GM19395 (cell line): ENCODE results near the gene CKS1B.

Experiments
- ATAC-seq: cut with Tn5 transposase; IDR thresholded peaks from one replicate; pipeline ENCODE4 v1.9.1; 2021; ENCODE audit warnings: mild to moderate bottlenecking, moderate library complexity; ENCODE audit not compliant: unreplicated experiment

The CKS1B gene

GRCh38 chr1:155012776-155013602 is 38.5 kb downstream of the CKS1B start:
- ATAC-seq: no peak

DNA sequence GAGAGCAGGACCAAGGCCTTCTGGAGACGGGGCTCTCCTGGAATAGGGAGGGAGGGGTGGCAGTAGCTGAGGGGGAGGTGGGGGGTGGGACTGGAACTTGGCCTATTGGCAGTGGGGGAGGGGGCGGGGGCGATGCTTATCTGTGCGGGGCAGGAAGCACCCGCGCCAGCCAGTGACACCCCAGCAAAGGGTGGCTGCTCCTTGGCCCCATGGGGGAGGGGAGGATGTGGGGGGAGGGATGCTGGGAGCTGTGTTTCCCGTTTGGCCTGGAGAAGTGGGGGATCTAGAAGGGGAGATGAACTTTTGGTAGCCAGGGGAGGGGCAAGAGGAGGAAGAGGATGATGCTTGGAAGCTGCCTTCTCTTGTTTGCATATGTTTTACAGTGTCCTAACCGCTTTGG is 39.2 kb downstream of the CKS1B start:
- ATAC-seq: no peak

- ATAC-seq: no peak
Observed at GRCh38 chr1:155014709-155015508, 40.4 kb downstream of the CKS1B start.

DNA sequence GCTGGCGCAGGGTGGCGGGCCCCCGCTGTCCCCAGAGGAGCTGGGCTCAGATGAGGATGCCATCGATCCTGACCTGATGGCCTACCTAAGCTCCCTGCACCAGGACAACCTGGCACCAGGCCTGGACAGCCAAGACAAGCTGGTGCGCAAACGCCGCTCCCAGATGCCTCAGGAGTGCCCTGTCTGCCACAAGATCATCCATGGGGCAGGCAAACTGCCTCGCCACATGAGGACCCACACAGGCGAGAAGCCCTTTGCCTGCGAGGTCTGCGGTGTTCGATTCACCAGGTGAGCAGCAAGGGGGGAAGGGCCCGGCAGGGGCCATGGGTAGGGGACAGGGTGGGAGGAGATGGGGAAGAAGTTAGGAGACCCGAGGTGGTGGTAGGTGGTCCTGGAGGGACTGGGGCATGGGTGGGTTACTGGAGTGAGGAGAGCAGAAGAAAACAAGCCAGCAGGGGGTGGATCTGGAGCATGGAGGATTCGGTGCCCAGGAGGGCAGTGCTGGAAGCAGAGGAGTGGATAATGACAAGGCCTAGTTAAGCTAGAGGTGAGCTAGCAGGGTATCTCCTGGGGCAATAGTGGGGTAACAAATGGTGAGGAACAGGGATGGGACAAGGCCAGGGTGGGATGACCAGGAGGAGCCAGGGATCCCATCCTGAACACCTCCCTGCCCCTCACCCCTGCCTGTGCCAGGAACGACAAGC is 41.2 kb downstream of the CKS1B start:
- no peak for ATAC-seq

- ATAC-seq: no peak
Observed at GRCh38 chr1:155016231-155016831, 41.9 kb downstream of the CKS1B start.

- ATAC-seq: peak; percentile 76
Observed at GRCh38 chr1:155017041-155017945, 42.8 kb downstream of the CKS1B start.

DNA sequence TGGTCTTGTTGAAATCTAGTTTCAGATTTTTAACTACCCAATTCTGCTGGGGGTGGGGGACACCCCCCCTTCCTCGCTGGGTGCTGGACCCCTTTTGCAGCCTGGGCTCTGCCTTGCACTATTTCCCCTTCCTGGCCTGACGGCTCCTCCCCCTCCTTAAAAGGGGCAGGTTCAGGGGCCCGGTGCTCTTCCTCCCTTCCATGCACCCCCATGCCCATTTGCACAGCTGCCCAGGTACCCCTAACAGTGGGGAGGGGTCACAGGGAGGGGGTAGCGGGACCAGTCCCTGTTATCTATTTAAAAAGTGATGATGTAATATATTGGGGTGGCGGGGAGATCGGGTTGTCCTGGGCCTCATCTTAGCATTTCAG is 43.5 kb downstream of the CKS1B start:
- peak; percentile 18 for ATAC-seq

DNA sequence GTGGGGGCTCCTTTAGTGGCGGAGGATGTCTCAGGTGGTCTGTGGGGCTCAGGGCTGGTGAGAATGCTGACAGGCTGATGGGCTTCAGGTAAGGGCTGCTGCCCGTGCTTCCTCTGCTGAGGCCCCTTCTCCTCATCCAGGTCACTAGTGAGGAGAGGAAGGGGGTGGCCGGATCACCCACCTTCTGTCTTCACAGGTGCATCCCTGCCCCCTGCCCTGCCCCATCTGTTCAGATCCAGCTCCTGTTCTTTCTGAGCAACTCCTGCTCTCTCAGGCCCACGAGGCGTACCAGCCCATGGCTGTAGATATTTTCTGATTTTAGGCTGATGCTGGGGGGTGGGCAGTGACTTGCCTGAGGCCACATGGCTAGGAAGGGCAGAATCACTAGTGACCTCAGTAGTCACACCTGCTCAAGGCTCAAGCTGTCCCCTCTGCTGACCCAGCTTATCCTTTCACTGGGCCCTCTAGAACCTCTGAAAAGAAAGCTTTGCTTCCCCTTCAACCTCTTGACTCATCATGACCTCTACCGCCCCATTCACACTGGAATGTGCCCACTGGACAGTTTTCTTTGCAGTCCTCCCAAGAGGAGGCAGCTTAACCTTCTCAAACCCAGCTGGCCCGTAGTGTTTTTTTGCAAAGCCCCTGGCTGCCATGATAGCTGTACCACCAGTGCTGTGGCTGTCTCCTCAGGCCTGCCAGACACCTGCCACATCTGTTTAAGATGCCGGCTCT is 44.3 kb downstream of the CKS1B start:
- ATAC-seq: no peak

GRCh38 chr1:155019377-155020245 is 45.1 kb downstream of the CKS1B start:
- ATAC-seq: no peak

GRCh38 chr1:155022136-155022926 is 47.9 kb downstream of the CKS1B start:
- no peak for ATAC-seq

DNA sequence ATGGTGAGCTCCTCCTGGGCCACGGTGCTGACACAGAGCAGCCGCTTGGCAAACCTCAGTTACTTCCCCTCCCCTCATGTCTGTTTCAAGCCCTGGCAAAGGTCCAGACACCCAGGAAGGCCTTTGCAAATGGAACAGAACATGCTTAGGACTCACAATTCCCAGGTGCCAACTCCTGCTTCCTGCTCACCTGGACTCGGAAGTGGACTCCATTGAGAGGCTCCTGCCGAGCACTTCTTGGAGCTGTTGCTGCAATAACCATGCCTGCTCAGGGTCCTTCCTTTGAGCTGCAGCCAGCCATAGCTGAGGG is 48.4 kb downstream of the CKS1B start:
- no peak for ATAC-seq

GRCh38 chr1:155023627-155024026 is 49.1 kb downstream of the CKS1B start:
- no peak for ATAC-seq

DNA sequence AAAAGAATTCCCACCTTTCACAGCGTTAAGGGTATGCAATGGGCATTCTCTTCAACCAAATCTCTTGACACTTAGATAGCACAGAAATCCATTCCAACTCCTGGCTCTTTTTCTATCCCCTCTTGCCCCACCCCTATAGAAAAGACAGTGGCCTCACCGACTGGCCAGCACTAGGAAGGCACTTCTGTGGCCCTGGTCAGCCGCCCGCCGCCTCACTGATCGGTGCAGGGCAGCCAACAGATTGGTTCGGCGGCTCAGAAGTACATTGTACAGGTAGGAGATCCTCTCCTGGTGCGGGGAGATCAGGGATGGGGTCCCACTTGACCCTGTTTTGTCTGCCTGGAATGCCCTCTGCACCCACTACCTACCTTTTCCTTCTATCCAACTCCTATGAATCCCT is 49.8 kb downstream of the CKS1B start:
- no peak for ATAC-seq

GRCh38 chr1:155026154-155026553 is 51.7 kb downstream of the CKS1B start:
- ATAC-seq: no peak

GRCh38 chr1:155026588-155026987 is 52.1 kb downstream of the CKS1B start:
- ATAC-seq: no peak
